Inflammatory macrophage treated with lipopolysaccharide for 4 hours (primary cell): ENCODE measurements around the gene PIK3C2A.
"Not testable (repeated sequence)": the region's sequence is repeated elsewhere in the genome, so short reads cannot be mapped to it uniquely, and the experiment has no call there.

Experiments
- DNase-seq: peaks from one replicate; pipeline ENCODE4 v3.0.0-alpha.2; 2020

PIK3C2A gene, protein sequence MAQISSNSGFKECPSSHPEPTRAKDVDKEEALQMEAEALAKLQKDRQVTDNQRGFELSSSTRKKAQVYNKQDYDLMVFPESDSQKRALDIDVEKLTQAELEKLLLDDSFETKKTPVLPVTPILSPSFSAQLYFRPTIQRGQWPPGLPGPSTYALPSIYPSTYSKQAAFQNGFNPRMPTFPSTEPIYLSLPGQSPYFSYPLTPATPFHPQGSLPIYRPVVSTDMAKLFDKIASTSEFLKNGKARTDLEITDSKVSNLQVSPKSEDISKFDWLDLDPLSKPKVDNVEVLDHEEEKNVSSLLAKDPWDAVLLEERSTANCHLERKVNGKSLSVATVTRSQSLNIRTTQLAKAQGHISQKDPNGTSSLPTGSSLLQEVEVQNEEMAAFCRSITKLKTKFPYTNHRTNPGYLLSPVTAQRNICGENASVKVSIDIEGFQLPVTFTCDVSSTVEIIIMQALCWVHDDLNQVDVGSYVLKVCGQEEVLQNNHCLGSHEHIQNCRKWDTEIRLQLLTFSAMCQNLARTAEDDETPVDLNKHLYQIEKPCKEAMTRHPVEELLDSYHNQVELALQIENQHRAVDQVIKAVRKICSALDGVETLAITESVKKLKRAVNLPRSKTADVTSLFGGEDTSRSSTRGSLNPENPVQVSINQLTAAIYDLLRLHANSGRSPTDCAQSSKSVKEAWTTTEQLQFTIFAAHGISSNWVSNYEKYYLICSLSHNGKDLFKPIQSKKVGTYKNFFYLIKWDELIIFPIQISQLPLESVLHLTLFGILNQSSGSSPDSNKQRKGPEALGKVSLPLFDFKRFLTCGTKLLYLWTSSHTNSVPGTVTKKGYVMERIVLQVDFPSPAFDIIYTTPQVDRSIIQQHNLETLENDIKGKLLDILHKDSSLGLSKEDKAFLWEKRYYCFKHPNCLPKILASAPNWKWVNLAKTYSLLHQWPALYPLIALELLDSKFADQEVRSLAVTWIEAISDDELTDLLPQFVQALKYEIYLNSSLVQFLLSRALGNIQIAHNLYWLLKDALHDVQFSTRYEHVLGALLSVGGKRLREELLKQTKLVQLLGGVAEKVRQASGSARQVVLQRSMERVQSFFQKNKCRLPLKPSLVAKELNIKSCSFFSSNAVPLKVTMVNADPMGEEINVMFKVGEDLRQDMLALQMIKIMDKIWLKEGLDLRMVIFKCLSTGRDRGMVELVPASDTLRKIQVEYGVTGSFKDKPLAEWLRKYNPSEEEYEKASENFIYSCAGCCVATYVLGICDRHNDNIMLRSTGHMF (N-terminal part only)

DNA sequence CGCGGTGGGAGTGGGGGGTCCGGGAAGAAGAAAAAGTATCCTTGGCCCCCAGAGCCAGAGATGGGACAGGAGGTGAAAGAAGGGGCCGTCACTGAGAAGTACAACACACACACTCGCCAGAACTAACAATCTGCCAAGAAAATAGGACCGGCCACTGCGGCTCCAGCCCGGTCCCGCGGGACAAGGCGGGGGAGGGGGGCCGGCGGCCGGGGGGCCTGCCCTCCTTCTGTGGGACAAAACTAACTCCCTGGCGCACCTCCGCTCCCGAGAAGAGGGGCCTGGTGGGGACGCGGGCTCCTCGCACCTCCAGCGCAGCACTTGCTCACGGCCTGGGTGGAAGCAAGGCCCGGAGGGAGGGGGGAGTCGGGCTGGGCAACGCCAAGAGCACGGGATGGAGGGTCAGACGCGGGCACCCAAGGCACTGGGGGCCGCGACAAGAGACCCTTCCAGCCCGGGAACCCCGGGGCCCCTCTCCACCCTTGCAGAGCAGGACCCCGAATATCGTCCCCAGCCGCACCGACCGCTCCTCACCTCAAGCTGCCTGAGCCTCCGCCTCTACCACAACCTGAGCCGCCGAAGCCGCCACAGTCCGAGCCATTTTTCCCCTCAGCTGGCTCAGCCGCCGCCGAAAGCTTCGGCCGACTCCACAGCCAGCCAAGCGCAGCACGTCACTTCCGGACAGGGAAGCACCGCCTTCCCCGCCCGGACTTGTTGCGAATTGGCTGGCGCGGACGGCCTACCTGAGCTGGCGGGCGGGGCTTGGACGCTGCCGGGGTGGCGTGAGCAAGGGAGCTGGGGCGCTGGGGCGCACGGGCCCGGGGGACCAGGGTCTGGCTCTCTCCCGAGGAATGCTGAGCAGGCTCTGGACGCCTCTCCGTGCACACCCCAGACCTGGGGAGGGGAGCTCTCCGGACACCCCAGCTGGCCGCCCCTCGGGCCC lies at the start of gene PIK3C2A:
Gene PIK3C2A (minus strand): TSS at position 670 of the 940 bp plus-strand sequence. CDS start 38,245 bp downstream, outside the sequence.
- peak; percentile 92 for DNase-seq

DNA sequence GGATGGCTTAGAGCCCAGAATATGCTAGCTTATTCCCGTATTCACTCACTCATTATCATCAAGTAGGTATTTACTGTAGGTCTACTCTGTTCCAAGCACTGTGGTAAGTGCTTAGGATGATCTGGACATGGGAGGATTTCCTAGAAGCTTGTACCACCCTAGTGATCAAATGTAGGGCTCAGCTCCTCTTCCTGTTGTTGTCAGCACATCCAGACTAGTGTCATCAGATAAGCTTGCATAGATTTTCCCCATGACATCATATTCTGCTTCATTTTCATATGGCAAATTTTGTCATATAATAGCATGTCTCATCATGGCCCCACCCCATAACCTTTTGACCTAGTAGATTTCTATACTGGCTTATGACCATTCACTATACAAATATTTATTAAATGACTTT lies 49.4 kb upstream of the PIK3C2A start:
- DNase-seq, result peak; percentile 77

DNA sequence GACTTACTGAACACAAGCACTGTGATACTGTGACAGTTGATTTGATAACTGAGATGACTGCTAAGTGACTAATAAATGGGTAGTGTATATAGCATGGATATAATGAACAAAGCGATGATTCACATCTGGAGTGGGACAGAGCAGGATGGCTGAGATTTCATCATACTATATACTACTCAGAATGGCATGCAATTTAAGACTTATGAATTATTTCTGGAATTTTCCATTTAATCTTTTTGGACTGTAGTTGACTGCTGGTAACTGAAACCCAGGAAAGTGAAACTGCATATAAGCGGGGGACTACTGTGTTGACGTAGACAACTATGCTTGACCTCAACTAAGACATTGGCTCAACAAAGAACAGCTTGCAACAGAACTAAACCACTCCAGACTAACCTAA lies 48.7 kb upstream of the PIK3C2A start:
- DNase-seq, result peak; percentile 78

DNA sequence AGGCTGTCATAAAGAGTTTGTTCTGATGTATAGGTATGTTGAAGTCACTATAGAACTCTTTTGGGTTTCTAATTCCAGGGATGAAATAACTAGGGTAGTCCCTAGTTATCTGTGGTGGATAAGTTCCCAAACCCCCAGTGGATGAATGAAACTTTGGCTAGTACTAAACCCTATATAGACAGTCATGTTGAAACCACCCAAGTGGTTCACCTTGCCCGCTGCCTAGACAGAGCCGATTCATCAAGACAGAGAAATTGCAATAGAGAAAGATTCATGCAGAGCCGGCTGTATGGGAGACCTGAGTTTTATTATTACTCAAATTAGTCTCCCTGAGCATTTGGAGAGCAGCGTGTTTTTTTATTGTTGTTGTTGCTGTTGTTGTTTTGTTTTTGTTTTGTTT lies 44.9 kb upstream of the PIK3C2A start:
- DNase-seq, result no peak

DNA sequence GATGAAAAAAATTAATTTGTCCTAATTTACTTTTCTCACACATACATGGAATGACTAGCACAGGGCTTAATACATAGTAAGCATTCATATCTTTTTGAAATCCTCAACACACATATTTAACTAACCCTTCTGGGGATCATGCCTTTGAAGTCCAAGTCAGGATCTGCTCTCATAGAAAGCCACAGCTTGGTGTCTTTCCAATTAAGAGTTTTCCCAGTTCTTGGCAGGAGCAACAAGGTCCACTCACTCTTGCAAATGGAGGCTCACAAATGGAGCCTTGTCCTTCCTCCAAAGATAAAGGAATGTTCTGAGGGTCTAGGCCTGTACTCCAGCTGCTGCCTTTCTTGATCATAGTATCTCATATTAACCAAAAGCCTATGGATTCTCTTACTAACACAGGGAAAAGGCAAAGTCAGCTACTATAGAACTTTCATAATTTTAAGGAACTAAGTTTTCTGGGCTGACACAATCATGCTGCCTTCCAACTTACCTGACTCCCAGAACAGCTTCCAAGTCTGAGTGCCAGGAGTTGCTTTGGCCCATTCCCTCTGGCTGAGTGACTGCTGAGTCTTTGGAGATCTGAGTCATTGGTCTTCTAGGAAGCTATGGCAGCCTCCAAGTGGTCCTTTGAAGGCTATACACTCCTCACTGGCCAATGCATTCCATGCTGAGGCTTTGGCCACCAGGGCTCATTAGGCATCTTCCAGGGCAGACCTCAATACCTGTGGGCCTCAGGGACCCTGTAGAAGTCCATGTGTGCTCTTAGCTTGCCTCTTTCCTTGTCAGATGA lies 43.0 kb upstream of the PIK3C2A start:
- DNase-seq, result no peak

DNA sequence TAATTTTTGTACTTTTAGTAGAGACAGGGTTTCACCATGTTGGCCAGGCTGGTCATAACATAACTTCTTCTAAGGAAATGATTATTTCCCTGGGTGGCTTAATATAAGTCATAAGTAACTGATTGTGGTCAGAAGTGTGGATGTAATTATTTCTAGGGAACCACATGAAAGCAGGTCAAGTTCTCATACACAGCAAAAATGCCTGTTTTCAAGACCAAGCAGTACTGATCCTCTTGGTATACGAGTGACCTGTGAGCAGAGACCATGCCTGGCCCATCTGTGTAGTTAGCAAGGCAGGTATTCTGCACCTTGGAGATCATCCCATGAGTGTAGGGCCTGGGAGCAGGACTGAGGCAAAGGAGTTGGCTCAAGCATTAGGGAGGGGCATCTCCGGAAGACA lies 36.3 kb upstream of the PIK3C2A start:
- DNase-seq, result peak; percentile 38

DNA sequence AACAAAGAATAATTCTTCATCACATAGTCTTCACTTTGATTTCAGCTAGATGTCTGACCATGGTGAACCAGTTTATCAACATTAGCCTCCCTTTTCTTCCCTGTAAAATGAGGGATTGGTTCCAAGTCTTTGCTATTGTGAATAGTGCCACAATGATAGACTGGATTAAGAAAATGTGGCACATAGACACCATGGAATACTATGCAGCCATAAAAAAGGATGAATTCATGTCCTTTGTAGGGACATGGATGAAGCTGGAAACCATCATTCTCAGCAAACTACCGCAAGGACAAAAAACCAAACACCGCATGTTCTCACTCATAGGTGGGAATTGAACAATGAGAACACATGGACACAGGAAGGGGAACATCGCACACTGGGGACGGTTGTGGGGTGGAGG lies 35.2 kb upstream of the PIK3C2A start:
- DNase-seq, result not testable (repeated sequence)

DNA sequence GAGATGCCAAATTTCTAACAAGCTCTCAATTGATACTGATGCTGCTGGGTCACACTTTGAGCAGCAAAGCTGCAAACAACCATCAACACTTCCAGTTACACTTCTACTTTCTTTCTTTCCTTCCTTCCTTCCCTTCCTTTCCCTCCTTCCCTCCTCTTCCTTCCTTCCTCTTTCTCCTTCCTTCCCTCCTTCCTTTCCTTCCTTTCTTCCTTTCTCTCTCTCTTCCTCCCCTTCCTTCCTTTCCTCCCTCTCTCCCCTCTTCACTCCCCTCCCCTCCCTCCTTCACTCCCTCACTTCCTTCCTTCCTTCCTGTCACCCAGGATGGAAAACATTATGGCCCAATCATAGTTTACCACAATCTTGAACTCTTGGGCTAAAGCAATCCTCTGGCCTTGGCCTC lies 33.0 kb upstream of the PIK3C2A start:
- no peak for DNase-seq

DNA sequence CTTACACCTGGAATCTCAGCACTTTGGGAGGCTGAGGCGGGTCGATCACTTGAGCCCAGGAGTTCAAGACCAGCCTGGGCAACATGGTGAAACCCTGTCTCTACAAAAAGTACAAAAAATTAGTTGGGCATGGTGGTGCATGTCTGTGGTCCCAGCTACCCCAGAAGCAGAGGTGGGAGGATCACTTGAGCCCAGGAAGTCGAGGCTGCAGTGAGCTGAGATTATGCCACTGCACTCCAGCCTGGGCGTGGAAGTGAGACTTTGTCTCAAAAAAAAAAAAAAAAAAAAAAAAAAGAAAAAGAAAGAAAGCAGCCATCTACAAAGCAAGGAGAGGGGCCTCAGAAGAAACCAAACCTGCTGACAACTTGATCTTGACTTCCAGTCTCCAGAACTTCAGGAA lies 32.1 kb upstream of the PIK3C2A start:
- DNase-seq, result not testable (repeated sequence)

DNA sequence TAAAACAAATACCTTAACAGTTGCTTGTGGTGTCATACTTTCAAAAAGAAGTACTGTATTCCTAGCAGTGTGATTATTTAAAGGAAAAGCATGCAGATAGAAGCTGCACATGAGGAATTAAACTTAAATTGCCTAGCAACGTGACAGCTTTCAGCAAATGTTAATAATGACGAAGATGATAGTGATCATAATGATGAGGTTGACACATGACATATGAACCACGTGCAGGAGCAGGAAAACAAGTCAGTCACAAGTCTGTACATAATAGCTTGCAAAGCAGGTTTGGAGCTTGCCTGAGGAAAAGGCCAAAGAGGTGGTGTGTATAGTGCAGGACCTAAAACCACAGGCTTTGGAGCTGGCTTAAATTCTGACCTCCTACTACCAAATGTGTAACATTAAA lies 30.6 kb upstream of the PIK3C2A start:
- DNase-seq, result no peak

DNA sequence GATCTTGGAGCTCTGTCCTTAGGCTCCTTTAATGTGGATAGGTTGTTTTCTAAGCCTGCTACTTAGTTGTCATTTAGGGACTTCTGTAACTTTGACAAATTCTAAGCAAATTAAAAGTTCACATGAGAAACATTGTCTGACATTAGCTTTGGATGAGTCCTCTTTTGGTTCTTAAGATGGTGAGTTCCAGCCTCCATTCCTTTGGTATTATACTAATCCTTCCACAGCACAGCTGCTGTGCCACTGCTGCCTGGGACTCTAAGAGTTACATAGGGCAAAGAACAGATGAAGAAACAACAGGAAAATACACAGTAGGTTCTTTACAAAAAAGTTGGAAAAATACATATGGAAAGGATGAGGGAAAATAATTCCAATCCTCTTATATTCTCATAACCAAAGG lies 25.3 kb upstream of the PIK3C2A start:
- DNase-seq, result no peak

DNA sequence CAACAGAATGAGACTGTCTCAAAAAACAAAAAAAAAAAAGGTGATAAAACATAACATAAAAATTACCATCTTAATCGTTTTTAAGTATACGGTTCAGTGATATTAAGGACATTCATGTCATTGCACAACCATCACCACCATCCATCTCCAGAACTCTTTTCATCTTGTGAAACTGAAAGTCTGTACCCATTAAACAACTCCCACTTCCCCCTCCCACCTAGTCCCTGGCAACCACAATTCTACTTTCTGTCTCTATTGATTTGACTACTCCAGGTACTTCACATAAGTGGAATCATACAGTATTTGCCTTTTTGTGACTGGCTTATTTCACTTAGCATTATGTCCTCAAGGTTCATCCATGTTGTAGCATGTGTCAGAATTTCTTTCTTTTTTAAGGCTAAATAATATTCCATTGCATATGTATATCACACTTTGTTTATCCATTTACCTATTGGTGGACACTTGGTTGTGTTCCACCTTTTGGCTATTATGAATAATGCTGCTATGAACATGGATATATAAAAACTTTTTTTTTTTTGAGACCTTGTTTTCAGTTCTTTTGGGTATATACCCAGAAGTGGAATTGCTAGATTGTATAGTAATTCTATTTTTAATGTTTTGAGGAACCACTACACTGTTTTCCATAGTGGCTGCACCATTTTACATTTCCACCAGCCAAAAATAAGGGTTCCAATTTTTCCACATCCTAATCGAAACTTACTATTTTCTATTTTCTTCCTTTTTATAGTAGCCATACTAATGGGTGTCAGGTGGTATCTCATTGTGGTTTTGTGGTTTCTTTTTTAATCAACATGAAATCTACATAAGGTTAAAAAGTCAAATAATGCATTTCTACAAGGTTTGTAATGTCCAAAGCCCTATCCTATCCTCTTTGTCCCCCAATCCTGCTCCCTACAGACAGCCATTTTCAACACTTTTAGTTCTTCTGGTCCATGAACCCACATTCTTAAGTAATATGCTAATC lies 23.4 kb upstream of the PIK3C2A start:
- peak; percentile 74 for DNase-seq

DNA sequence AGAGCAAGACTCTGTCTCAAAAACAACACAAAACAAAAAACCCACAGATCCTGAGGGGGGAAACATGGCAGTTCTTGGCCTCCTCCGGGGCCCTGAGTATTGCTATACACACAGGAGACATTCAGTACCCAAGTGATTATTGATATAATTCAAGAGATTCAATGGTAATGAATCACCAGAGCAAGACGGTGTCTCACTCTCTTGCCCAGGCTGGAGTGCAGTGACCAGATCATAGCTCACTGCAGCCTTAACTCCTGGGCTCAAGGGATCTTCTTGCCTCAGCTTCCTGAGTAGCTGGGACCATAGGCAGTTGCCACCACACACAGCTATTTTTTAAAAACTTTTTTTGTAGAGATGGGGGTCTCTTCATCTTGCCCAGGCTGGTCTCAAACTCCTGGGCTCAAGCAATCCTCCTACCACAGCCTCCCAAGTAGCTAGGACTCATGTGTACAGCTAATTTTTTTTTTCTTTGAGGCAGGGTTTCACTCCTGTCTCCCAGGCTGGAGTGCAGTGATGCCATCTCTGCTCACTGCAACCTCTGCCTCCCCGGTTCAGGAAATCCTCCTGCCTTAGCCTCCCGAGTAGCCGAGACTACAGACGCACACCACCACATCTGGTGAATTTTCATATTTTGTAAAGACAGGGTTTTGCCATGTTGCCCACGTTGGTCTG lies 21.8 kb upstream of the PIK3C2A start:
- no peak for DNase-seq

DNA sequence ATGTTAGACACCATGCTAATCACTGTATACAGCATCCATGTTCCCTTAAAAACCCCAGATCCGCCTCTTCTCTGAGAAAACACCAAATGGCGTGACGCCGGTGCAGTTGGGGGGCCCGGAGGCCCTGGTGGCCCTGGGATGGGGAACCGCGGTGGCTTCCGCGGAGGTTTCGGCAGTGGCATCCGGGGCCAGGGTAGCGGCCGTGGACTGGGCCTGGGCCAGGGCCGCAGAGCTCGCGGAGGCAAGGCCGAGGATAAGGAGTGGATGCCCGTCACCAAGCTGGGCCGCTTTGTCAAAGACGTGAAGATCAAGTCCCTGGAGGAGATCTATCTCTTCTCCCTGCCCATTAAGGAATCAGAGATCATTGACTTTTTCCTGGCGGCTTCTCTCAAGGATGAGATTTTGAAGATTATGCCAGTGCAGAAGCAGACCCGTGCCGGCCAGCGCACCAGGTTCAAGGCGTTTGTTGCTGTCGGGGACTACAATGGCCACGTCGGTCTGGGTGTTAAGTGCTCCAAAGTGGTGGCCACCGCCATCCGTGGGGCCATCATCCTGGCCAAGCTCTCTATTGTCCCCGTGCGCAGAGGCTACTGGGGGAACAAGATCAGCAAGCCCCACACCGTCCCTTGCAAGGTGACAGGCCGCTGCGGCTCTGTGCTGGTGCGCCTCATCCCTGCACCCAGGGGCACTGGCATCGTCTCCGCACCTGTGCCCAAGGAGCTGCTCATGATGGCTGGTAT lies 20.6 kb upstream of the PIK3C2A start:
- DNase-seq, result not testable (repeated sequence)

DNA sequence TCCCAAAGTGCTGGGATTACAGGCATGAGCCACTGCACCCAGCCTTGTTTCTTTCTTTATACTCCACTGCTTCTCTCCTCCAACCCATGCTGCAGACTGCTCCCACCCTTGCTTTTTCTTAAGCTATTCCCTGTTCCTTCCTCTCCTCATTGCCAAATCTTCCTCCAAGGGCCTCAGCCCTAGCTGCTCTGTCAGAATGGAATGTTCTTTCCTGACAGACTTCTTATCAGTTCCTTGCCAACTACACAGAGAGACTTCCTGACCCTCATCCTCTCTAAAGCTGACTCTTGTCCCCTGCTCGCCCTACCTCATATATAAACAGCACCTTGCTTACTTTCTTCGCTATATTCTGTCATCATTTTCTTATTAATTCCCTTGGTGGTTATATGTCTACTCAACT lies 16.9 kb upstream of the PIK3C2A start:
- DNase-seq, result no peak

DNA sequence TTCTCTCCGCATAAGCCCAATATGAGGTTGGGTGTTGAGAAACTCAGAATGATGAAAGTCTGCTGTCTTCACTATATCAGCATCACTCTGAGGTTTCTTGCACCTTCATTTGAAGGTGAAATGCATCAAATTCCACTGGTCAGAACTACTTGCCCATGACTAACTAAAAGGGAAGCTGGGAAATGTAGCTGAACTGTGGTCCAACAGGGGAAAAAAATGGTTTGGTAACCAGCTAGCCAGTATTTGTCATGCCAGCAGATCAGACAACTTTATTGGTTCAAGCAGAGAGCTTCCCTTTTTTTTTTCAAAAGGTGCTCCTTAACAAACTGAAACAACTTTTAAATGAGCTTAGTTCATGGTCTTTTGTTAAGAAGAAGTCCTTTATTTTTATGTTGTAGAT lies 14.2 kb upstream of the PIK3C2A start:
- DNase-seq, result peak; percentile 51

DNA sequence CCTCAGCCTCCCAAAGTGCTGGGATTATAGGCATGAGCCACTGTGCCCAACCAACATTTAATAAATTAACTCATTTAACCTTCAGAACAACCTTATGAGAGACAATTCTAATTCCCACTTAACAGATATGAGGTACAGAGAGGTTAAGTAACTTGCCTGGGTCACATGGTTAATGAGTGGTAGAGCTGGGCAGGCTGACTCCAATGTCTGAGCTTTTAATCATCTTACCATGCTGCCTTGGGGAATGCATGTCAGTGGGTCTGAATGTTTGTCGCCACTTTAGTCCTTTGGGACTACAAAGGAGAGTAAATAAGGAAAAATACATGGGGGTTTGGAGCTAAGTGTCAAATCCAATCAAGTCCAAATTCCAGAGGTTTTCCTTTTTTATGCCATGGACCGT lies 11.2 kb upstream of the PIK3C2A start:
- no peak for DNase-seq

DNA sequence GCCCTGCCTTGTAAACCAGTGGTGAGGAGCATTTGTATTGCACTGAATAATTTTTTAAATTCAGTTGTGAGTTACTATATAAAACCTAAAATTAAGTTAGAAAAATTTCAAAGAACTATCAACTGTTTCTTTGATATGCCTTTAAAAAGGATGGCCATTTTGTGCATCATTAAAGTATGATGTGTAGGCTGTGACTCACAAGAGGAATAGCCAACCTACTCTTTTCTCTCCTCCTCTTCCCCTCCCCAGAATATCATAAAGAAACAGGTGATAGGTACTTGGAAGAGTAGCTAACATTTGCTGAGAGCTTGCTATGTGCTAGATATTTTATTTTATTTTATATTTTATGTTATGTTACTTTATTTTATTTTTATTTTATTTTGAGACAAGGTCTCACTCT lies 10.6 kb upstream of the PIK3C2A start:
- no peak for DNase-seq

DNA sequence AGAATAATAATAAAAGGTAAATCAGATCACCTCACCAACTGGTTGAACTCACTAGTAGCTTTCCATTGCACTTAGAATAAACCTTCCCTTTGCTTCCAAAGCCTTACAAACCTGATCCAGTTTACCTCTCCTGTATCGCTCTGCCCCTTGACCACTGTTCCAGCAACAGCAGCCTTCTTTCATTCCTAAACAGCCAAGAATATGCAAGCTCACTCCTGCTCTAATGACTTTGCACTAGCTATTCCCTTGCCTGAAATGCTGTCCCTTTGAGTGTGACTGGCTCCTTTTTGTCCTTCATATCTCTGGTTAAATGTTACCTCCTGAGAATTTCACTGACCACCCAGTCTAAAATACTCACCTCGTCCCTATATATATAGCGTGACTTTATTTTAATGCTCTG lies 9.6 kb upstream of the PIK3C2A start:
- DNase-seq, result no peak
